Ishikawa (cell line): Measurements from ENCODE around the gene LRGUK.

Experiments
- TEAD4 ChIP-seq: IDR thresholded peaks from 2 replicates; pipeline ENCODE4 v1.6.1; 2012
- TF ChIP-seq, protein P1 (sequence below): IDR thresholded peaks from 2 replicates; pipeline ENCODE4 v1.6.1; 2012; ENCODE audit warnings: low read depth, mild to moderate bottlenecking

DNA sequence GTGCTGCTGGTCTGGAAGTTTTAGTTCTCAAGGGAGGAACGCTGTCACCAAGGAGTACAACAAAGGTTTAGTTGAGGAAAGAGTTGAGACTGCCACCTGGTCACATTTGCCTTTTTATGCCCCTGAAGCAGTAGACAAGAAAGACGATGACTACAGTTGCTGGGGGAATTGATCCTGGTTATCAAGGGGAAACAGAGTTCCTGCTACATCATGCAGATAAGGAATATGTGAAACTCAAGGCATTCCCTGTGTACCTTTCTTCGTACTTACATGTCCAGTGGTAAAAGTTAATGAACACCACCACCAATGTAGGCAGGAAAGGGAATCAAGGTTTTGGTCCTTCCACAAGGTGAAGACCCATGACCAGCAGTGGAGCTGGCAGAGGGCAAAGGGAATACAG is 157.8 kb downstream of the LRGUK start:
- no peak for TF ChIP-seq TEAD4
- TF ChIP-seq, protein P1, sequence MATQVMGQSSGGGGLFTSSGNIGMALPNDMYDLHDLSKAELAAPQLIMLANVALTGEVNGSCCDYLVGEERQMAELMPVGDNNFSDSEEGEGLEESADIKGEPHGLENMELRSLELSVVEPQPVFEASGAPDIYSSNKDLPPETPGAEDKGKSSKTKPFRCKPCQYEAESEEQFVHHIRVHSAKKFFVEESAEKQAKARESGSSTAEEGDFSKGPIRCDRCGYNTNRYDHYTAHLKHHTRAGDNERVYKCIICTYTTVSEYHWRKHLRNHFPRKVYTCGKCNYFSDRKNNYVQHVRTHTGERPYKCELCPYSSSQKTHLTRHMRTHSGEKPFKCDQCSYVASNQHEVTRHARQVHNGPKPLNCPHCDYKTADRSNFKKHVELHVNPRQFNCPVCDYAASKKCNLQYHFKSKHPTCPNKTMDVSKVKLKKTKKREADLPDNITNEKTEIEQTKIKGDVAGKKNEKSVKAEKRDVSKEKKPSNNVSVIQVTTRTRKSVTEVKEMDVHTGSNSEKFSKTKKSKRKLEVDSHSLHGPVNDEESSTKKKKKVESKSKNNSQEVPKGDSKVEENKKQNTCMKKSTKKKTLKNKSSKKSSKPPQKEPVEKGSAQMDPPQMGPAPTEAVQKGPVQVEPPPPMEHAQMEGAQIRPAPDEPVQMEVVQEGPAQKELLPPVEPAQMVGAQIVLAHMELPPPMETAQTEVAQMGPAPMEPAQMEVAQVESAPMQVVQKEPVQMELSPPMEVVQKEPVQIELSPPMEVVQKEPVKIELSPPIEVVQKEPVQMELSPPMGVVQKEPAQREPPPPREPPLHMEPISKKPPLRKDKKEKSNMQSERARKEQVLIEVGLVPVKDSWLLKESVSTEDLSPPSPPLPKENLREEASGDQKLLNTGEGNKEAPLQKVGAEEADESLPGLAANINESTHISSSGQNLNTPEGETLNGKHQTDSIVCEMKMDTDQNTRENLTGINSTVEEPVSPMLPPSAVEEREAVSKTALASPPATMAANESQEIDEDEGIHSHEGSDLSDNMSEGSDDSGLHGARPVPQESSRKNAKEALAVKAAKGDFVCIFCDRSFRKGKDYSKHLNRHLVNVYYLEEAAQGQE = no peak
